NCI-H524 (cell line): ENCODE results near the gene IRF2BP2.
A peak's percentile ranks its signal among the peaks of the same experiment; 100 is the strongest.
"Not testable (repeated sequence)": the region's sequence is repeated elsewhere in the genome, so short reads cannot be mapped to it uniquely, and the experiment has no call there.

Experiments used
- DNase-seq, 2 experiments: peaks; one replicate each; lab custom pipeline; 2025; lab: John Stamatoyannopoulos, UW

IRF2BP2 gene

GRCh38 chr1:234601301-234602017 is 8.5 kb downstream of the IRF2BP2 start:
- DNase-seq: peak in 1 of 2 experiments; percentile 58

GRCh38 chr1:234600418-234601281 is 9.3 kb downstream of the IRF2BP2 start:
- peak in 1 of 2 experiments; percentile 57 for DNase-seq

GRCh38 chr1:234599617-234600417 is 10.2 kb downstream of the IRF2BP2 start:
- peak; percentile 79 to 87 for DNase-seq

GRCh38 chr1:234598974-234599616 is 10.9 kb downstream of the IRF2BP2 start:
- no peak for DNase-seq

- DNase-seq: peak in 1 of 2 experiments; percentile 75
Observed at GRCh38 chr1:234597894-234598293, 12.1 kb downstream of the IRF2BP2 start.

- DNase-seq: no peak
Observed at GRCh38 chr1:234595899-234596298, 14.1 kb downstream of the IRF2BP2 start.

- DNase-seq: not testable (repeated sequence)
Observed at GRCh38 chr1:234594575-234594974, 15.4 kb downstream of the IRF2BP2 start.

GRCh38 chr1:234593771-234594504 is 16.0 kb downstream of the IRF2BP2 start:
- no peak for DNase-seq

- no peak for DNase-seq
Observed at GRCh38 chr1:234593109-234593508, 16.9 kb downstream of the IRF2BP2 start.

GRCh38 chr1:234592240-234592639 is 17.7 kb downstream of the IRF2BP2 start:
- no peak for DNase-seq

- no peak for DNase-seq
Observed at GRCh38 chr1:234591131-234591530, 18.8 kb downstream of the IRF2BP2 start.

- DNase-seq: peak; percentile 31 to 67
Observed at GRCh38 chr1:234589854-234590620, 19.9 kb downstream of the IRF2BP2 start.

- peak; percentile 53 to 87 for DNase-seq
Observed at GRCh38 chr1:234589064-234589800, 20.7 kb downstream of the IRF2BP2 start.

- DNase-seq: peak in 1 of 2 experiments; percentile 3
Observed at GRCh38 chr1:234588386-234588785, 21.6 kb downstream of the IRF2BP2 start.

- DNase-seq: no peak
Observed at GRCh38 chr1:234586892-234587485, 23.0 kb downstream of the IRF2BP2 start.

- no peak for DNase-seq
Observed at GRCh38 chr1:234586304-234586703, 23.7 kb downstream of the IRF2BP2 start.

- DNase-seq: peak; percentile 48 to 68
Observed at GRCh38 chr1:234585330-234586055, 24.5 kb downstream of the IRF2BP2 start.

GRCh38 chr1:234584926-234585325 is 25.1 kb downstream of the IRF2BP2 start:
- peak; percentile 61 to 82 for DNase-seq
